CD4-positive, alpha-beta T cell treated with Interleukin-15 for 1 hour (primary cell): Measurements from ENCODE around the gene LCN15.
"Not testable (repeated sequence)": the region's sequence is repeated elsewhere in the genome, so short reads cannot be mapped to it uniquely, and the experiment has no call there.

Source experiments
- DNase-seq: peaks from one replicate; pipeline ENCODE4 v3.0.0-alpha.2; 2020

LCN15 gene

GRCh38 chr9:136764301-136764891 lies at the start of gene LCN15:
LCN15 (minus strand) TSS chr9:136764518; CDS start chr9:136764488, 30 bp downstream.
- DNase-seq, result no peak

- no peak for DNase-seq
These were observed 44.5 kb upstream of the LCN15 start for GRCh38 chr9:136808806-136809158.

- peak; percentile 47 for DNase-seq
These were observed 43.9 kb upstream of the LCN15 start for GRCh38 chr9:136808075-136808805.

GRCh38 chr9:136807281-136808074 lies 43.2 kb upstream of the LCN15 start, which contains the start of gene RABL6:
RABL6 (plus strand) TSS chr9:136807948; CDS start chr9:136808197, 249 bp downstream.
- DNase-seq, result peak; percentile 82

- peak; percentile 8 for DNase-seq
These were observed 42.4 kb upstream of the LCN15 start for GRCh38 chr9:136806631-136807201.

- DNase-seq, result peak; percentile 14
These were observed 41.7 kb upstream of the LCN15 start for GRCh38 chr9:136806067-136806466.

GRCh38 chr9:136805207-136805740 lies 41.0 kb upstream of the LCN15 start:
- DNase-seq, result peak; percentile 7

GRCh38 chr9:136804509-136805206 lies 40.3 kb upstream of the LCN15 start:
- no peak for DNase-seq

GRCh38 chr9:136803551-136804508 lies 39.5 kb upstream of the LCN15 start:
- DNase-seq, result no peak

GRCh38 chr9:136803009-136803550 lies 38.8 kb upstream of the LCN15 start:
- not testable (repeated sequence) for DNase-seq

GRCh38 chr9:136802321-136802720 lies 38.0 kb upstream of the LCN15 start:
- DNase-seq, result no peak

GRCh38 chr9:136799854-136800657 lies 35.7 kb upstream of the LCN15 start:
- peak; percentile 88 for DNase-seq

GRCh38 chr9:136799079-136799853 lies 34.9 kb upstream of the LCN15 start:
- no peak for DNase-seq

GRCh38 chr9:136798708-136799078 lies 34.4 kb upstream of the LCN15 start:
- DNase-seq, result no peak

GRCh38 chr9:136796775-136797347 lies 32.5 kb upstream of the LCN15 start:
- DNase-seq, result not testable (repeated sequence)

GRCh38 chr9:136796238-136796774 lies 32.0 kb upstream of the LCN15 start, which contains the start of gene CCDC183:
CCDC183 (plus strand) TSS chr9:136796338; CDS start chr9:136796398, 60 bp downstream.
- DNase-seq, result no peak

GRCh38 chr9:136795000-136795348 lies 30.7 kb upstream of the LCN15 start:
- DNase-seq, result no peak

GRCh38 chr9:136794281-136794999 lies 30.1 kb upstream of the LCN15 start:
- no peak for DNase-seq
